Small intestine (tissue), 7 donors: ENCODE data around the gene LRP1B. TPM values are rescaled to one million over a fixed set of nuclear protein-coding genes. Genes with fewer than 3 reads are reported as not detected.

Experiments
- DNase-seq, 2 donors: peaks; one replicate each; pipeline versions ENCODE4 v3.0.0 to v3.0.0-alpha.2; 2013
- FAIRE-seq: peaks from 2 replicates; lab custom pipeline; 2012; peaks lifted over from hg19 to GRCh38; lab: Jason Lieb, UNC
- H3K27ac ChIP-seq, 3 donors: one replicate each; pipeline ENCODE4 v1.5.1; 2013; ENCODE audit warnings: low read length in 2 of 3, mild to moderate bottlenecking in 2 of 3, control low read depth in 1 of 3, inconsistent platforms in 1 of 3, low read depth in 1 of 3, moderate library complexity in 1 of 3
- H3K27me3 ChIP-seq, 3 donors: one replicate each; pipeline ENCODE4 v1.6.1; 2013; ENCODE audit warnings: low read length in 3 of 3, inconsistent platforms in 1 of 3; ENCODE audit not compliant: control insufficient read depth in 3 of 3, insufficient read depth in 3 of 3
- H3K36me3 ChIP-seq, 3 donors: one replicate each; pipeline ENCODE4 v1.6.1; 2013; ENCODE audit warnings: low read length in 3 of 3, inconsistent platforms in 1 of 3, low read depth in 1 of 3, mild to moderate bottlenecking in 1 of 3, moderate library complexity in 1 of 3; ENCODE audit not compliant: control insufficient read depth in 3 of 3, insufficient read depth in 2 of 3
- H3K4me1 ChIP-seq, 3 donors: one replicate each; pipeline ENCODE4 v1.6.1; 2013; ENCODE audit warnings: low read length in 2 of 3, inconsistent platforms in 1 of 3, low read depth in 1 of 3, mild to moderate bottlenecking in 1 of 3, moderate library complexity in 1 of 3; ENCODE audit not compliant: control insufficient read depth in 3 of 3, insufficient read depth in 2 of 3
- H3K4me3 ChIP-seq, 3 donors: one replicate each; pipeline ENCODE4 v1.5.1; 2013; ENCODE audit warnings: low read length in 3 of 3, control low read depth in 1 of 3, inconsistent platforms in 1 of 3, low read depth in 1 of 3, mild to moderate bottlenecking in 1 of 3, moderate library complexity in 1 of 3
- H3K9me3 ChIP-seq, 2 donors: one replicate each; pipeline ENCODE4 v1.6.1; 2013; ENCODE audit warnings: low read depth in 1 of 2, low read length in 1 of 2; ENCODE audit not compliant: control insufficient read depth in 2 of 2, insufficient read depth in 1 of 2
- WGBS, 3 donors: extraction: QIAGEN DNeasy Blood & Tissue Kit; methylation state at CpG; one replicate each; pipeline ENCODE4 v1.1.7; 2013; 5-methylcytosine and 5-hydroxymethylcytosine counted together
- polyA plus RNA-seq, 4 donors: library from polyadenylated mRNA; stranded (reverse) in 3 of 4; unstranded in 1 of 4; fragments of 200-250 nt in 3 of 4; fragments of 120-200 nt in 1 of 4; gene quantifications; one replicate each; pipeline versions ENCODE4 v1.2.1 to v1.2.3, GENCODE V29; 2013
- donor health status: healthy with polysubstance abuse.
- donor health status: control.
- donor health status: control.
- donor health status: Bipolar disorder and iron deficiency.
- donor health status: healthy.

LRP1B gene
- polyA plus RNA-seq, 4 donors: 0.07 to 0.64 TPM; not detected in 2

- FAIRE-seq (no peak), DNase-seq (no peak)
- Histone ChIP-seq H3K4me3 (no peak overlapping the region), H3K27me3 (no peaks in the 10 kb centered on the region), H3K36me3 (no peaks in the 10 kb centered on the region), H3K9me3 (no peaks in the 10 kb centered on the region), H3K27ac (no peak overlapping the region), H3K4me1 (no peaks in the 10 kb centered on the region)
- 39 to 65% (median 49%) methylated on average over 2 of the region's 2 CpGs for WGBS, 3 donors
Measured at GRCh38 chr2:142075826-142076225, 55.0 kb downstream of the LRP1B start.

DNA sequence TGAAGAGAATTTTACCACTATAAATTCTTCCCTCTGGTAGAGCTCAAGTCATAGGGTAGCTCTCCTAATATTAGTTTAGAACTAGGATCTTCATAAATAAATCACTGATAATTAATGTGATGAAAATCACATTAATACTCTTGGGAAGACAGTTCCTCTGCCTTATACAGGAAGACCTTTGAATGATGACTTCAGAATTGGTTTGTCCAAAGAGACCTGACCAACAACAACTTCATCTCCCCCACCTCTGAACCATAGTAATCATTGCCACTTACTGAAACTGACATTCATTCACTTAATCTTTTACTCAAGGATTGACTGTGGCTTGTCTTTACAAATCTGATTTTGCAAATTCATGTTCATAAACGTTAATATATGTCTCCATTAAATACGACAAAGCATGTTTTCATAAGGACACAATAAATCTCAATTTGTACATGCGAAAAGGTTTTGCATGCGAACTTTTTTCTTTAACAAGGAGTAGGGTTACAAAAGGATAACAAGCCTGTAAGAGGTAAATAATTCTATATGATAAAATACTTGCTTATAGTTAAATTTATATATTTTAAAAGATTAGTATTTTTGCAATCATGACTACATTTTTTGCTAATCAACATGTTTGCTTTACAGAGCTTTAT is 61.4 kb downstream of the LRP1B start:
- FAIRE-seq (no peak), DNase-seq (no peak)
- no peaks in the 10 kb centered on the region for H3K9me3 ChIP-seq
- H3K27me3 ChIP-seq: no peaks in the 10 kb centered on the region
- no peaks in the 10 kb centered on the region for H3K4me1 ChIP-seq
- no peak overlapping the region for H3K4me3 ChIP-seq
- no peaks in the 10 kb centered on the region for H3K36me3 ChIP-seq
- H3K27ac ChIP-seq: no peak overlapping the region
- 72 to 79% (median 73%) methylated on average over 4 of the region's 4 CpGs for WGBS, 3 donors

DNA sequence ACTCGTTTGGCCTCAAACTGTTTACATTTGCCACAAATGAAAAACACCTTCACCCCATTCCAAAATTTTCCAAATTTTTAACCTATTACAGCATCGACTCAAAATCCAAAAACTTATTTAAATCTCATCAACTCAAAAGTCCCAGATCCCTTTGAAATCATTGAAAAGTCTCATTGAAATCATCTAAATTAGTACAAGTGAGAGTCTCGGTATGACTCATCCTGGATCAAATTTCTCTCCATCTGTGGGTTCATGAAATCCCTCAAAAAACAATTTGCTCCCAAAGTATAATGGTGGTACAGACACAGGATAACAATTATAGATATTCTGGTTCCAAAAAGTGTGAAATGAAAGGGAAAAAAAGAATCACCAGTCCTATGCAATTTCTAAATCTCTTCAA is 65.1 kb downstream of the LRP1B start:
- no peaks in the 10 kb centered on the region for H3K4me1 ChIP-seq
- no peak overlapping the region for H3K4me3 ChIP-seq
- no peaks in the 10 kb centered on the region for H3K36me3 ChIP-seq
- no peaks in the 10 kb centered on the region for H3K9me3 ChIP-seq
- 67 to 73% (median 71%) methylated on average over 3 of the region's 3 CpGs for WGBS, 3 donors
- no peak for FAIRE-seq
- H3K27me3 ChIP-seq: no peaks in the 10 kb centered on the region
- no peak for DNase-seq
- no peak overlapping the region for H3K27ac ChIP-seq

DNA sequence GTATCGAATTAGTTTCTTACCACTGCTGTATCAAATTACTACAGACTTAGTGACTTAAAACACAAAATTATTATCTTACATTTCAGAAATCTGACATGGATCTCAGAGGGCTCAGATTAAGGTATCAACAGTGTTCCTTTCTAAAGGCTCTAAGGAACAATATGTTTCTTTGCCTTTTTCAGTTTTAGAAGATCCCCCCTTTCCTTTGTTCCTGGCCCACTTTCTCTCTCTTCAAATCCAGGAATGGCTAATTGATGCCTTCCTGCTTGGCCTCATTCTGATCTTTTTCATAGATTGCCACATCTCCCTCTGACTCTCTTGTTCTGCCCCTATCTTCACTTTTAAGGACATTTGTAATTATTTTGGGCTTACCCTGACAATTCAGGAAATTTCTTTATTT is 65.7 kb downstream of the LRP1B start:
- no peak for FAIRE-seq
- no peaks in the 10 kb centered on the region for H3K36me3 ChIP-seq
- 80 to 85% (median 81%) methylated on average over 1 of the region's 1 CpG for WGBS, 3 donors

DNA sequence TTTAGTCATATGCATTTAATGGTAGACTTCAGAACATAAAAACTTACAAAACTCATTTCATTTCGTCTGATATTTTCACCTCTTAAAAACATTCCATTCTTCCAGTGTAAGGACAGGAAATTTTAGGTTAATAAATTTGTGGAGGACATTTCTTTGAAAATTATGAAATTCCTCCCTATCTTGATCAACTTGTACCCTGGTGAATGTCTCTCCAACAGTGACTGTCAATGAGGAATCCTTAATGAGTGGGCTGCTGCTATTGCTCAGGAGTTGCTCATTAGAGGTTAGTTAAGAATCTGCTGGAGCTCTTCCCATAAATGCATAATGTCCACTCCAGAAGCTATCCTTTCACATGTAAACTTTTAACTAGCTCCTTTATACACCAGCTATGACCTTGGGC is 69.1 kb downstream of the LRP1B start:
- FAIRE-seq (no peak), DNase-seq (no peak)
- no peaks in the 10 kb centered on the region for H3K27me3 ChIP-seq
- no peak overlapping the region for H3K27ac ChIP-seq
- no peaks in the 10 kb centered on the region for H3K36me3 ChIP-seq
- no peaks in the 10 kb centered on the region for H3K9me3 ChIP-seq
- 77 to 84% (median 81%) methylated on average over 1 of the region's 1 CpG for WGBS, 3 donors
- no peak overlapping the region for H3K4me3 ChIP-seq
- H3K4me1 ChIP-seq: no peaks in the 10 kb centered on the region

More for the DNA sequence above, 65.7 kb downstream of the LRP1B start:
- DNase-seq: no peak
- no peaks in the 10 kb centered on the region for H3K27me3 ChIP-seq
- H3K4me1 ChIP-seq: no peaks in the 10 kb centered on the region
- H3K9me3 ChIP-seq: no peaks in the 10 kb centered on the region
- no peak overlapping the region for H3K27ac ChIP-seq
- no peak overlapping the region for H3K4me3 ChIP-seq

GRCh38 chr2:142058149-142058548 is 72.7 kb downstream of the LRP1B start:
- WGBS, 3 donors: 67 to 76% (median 67%) methylated on average over 4 of the region's 4 CpGs
- no peak overlapping the region for H3K4me3 ChIP-seq
- no peak for FAIRE-seq
- no peaks in the 10 kb centered on the region for H3K27me3 ChIP-seq
- no peaks in the 10 kb centered on the region for H3K9me3 ChIP-seq
- H3K27ac ChIP-seq: no peak overlapping the region
- no peaks in the 10 kb centered on the region for H3K4me1 ChIP-seq
- H3K36me3 ChIP-seq: no peaks in the 10 kb centered on the region
- no peak for DNase-seq

- DNase-seq: no peak
- FAIRE-seq: no peak
- whole genome bisulfite sequencing, 3 donors: 24 to 63% (median 45%) methylated on average over 3 of the region's 3 CpGs
Measured at GRCh38 chr2:142056784-142057183, 74.0 kb downstream of the LRP1B start.

DNA sequence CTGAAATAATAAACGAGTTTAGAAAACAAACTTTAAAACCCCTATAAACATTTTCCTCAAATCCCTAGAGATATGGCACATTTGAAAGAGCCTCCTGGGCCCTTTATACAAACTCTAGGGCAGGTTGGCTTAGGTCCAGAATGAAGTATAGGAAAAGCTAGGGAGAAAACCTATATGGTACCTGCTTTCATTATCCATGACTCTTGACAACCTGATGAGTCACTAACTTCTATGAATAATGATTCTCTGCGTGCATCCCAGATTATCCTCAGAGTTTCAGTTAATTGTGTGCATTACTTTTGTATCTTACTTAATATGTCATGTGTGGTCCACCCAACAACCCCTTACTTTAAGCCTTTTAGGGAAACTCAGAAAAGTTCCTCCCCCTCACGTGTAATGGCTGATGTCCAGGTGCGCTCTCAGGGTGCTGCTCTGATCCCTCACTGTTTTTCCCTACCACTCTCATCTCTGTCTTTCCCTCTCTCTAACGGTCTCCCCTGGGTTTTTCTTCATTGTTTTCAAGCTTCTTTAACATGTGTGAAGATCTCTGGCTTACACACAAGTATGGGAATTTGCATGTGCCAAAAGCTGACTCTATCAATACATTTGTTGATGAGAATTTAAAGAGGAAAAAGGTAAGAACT is 78.5 kb downstream of the LRP1B start:
- no peaks in the 10 kb centered on the region for H3K9me3 ChIP-seq
- no peak overlapping the region for H3K27ac ChIP-seq
- H3K27me3 ChIP-seq: no peaks in the 10 kb centered on the region
- WGBS, 3 donors: 50 to 63% (median 60%) methylated on average over 5 of the region's 5 CpGs
- no peak for FAIRE-seq
- H3K4me3 ChIP-seq: no peak overlapping the region
- H3K4me1 ChIP-seq: no peaks in the 10 kb centered on the region
- H3K36me3 ChIP-seq: no peaks in the 10 kb centered on the region
- no peak for DNase-seq

More at GRCh38 chr2:142056784-142057183, 74.0 kb downstream of the LRP1B start:
- H3K9me3 ChIP-seq: no peaks in the 10 kb centered on the region
- H3K4me3 ChIP-seq: no peak overlapping the region
- H3K4me1 ChIP-seq: no peaks in the 10 kb centered on the region
- H3K27ac ChIP-seq: no peak overlapping the region
- H3K36me3 ChIP-seq: no peaks in the 10 kb centered on the region
- no peaks in the 10 kb centered on the region for H3K27me3 ChIP-seq
